Measurements from ENCODE around the gene SLC13A2. TPM values are rescaled to one million over a fixed set of nuclear protein-coding genes. Genes with fewer than 3 reads are reported as not detected.

The SLC13A2 gene
- total and polyA plus RNA-seq, 12 donors = not detected

DNA sequence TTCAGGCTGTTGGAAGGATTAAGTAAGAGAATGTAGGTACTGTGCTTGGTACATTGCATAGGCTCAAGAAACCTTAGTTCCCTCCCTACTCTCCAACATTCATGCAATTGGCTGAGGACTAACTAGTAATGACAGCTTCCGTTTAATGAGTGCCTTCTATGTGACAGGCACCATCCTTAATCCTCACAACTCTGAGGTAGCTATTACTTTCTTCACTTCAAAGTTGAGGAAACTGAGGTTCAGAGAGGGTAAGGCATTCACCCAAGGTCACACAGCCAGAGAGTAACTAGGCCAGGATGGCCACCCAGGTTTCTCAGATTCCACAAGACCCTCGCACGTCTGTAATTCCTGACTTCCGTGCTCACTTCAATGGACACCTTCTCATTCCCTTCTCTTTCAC lies 56.8 kb downstream of the SLC13A2 start:
- Histone ChIP-seq H3K36me3 (no peaks in the 10 kb centered on the region), H3K9me3 (no peaks in the 10 kb centered on the region), H3K27me3 (peaks cover 0 to 12% (median 4%) of the 10 kb centered on the region in 7 donors), H3K4me3 (no peak overlapping the region), H3K4me1 (no peaks in the 10 kb centered on the region), H3K27ac (no peak overlapping the region)
- no peak for TF ChIP-seq CTCF (IDR thresholded peaks at IDR 0.05)
- 76 to 83% methylated on average over 4 of the region's 4 CpGs for WGBS, 2 donors
- intact Hi-C loops (cut with DNase I) = no loop called here
- no peak for ATAC-seq
- DNase-seq = no peak

GRCh38 chr17:28530926-28531325 lies 57.5 kb downstream of the SLC13A2 start:
- peaks cover 0 to 12% (median 4%) of the 10 kb centered on the region in 7 donors for H3K27me3 ChIP-seq
- no peak for TF ChIP-seq CTCF (IDR thresholded peaks at IDR 0.05)

DNA sequence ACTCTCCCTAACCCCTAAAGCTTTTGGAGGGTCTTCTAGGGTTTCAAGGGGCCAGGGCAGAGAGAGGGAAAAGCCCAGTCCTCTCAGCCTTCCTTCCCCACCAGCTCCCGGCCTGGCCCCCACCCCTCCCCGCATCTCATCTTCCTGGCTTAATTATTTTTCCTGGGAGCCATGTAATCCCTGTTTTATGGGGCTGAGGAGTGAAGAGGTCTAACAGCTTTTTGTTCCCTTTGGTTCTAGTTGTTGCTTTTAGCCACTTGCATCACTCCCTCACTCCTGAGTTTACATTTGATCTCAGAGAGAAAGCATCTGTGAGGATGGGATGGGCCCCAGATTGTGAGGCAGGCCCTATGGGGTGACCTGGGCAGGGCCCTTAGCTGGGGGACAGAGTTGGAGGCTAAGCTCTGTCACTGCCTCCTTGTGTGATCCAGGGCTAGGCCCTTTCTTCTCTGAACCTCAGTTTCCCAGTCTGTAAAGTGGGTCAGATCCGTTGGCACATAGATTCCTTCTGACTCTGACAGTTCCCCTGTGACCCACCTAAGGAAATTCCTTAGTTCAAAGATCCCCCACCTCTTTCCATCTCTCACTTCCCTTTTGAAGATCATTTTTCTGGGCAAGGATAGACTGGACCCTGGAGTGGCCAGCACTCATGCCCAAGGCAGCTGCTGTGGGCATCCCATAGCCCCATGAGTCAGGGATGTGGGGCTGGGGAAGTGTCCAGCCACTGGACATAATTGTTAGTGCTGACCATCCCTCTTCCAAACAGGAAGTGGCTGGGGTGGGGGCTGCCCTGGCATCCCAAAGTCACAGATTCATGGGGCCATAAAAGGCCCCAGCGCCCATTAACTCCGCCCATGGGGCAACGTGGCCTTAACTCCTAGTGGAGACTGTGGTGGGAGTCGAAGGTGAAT lies 58.9 kb downstream of the SLC13A2 start:
- Histone ChIP-seq H3K4me1 (no peaks in the 10 kb centered on the region), H3K36me3 (no peaks in the 10 kb centered on the region), H3K9me3 (no peaks in the 10 kb centered on the region), H3K27me3 (peaks cover 0 to 12% (median 4%) of the 10 kb centered on the region in 7 donors), H3K27ac (no peak overlapping the region), H3K4me3 (no peak overlapping the region)
- ATAC-seq (no peak), DNase-seq (no peak)
- no peak for TF ChIP-seq CTCF (IDR thresholded peaks at IDR 0.05)
- WGBS, 2 donors = 75% methylated on average over 7 of the region's 7 CpGs
- intact Hi-C loops (cut with DNase I) = no loop called here

More at GRCh38 chr17:28530926-28531325, 57.5 kb downstream of the SLC13A2 start:
- H3K36me3 ChIP-seq = no peaks in the 10 kb centered on the region
- WGBS, 2 donors = 67 to 77% methylated on average over 7 of the region's 7 CpGs
- no peak overlapping the region for H3K4me3 ChIP-seq
- ATAC-seq (no peak), DNase-seq (no peak)
- intact Hi-C loops (cut with DNase I) = no loop called here
- H3K4me1 ChIP-seq = no peaks in the 10 kb centered on the region
- no peaks in the 10 kb centered on the region for H3K9me3 ChIP-seq
- no peak overlapping the region for H3K27ac ChIP-seq

DNA sequence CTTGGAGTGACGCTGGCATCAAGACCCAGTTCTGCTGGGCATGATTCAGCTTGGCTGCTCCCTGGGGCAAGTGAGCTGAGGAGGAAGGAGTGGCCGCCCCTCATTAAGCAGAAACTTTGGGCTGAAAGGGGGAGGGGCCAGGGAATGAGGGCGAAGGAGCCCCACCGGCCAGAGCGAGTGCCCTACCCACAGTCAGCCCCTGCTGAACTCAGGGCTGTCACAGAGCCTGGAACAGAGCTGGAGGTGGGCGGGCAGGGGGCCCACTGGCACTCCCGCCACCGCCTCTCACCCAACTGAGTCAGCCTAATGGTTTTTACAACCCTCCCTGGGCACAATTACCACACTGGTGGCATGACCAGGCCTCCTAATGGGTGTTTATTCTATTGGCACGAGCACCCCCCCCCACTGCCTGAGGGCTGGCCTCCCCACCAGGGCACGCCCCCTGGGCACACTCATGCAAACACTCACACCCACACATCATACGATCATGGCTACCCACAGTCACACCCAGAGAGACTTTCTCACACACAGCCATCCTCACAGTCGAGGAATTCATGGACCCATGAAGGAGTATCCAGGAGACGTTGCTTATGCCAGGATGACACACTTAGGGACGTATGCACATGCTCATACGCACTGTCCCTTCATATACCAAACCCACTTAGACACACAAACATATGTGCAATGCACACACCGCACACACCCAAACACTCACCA lies 59.8 kb downstream of the SLC13A2 start:
- ATAC-seq (no peak), DNase-seq (no peak)
- no peak overlapping the region for H3K4me3 ChIP-seq
- no peak overlapping the region for H3K27ac ChIP-seq
- no peaks in the 10 kb centered on the region for H3K4me1 ChIP-seq
- 80 to 81% methylated on average over 16 of the region's 16 CpGs for WGBS, 2 donors
- H3K36me3 ChIP-seq = no peaks in the 10 kb centered on the region
- H3K9me3 ChIP-seq = no peaks in the 10 kb centered on the region
- intact Hi-C loops (cut with DNase I) = no loop called here
- no peak for TF ChIP-seq CTCF (IDR thresholded peaks at IDR 0.05)
- H3K27me3 ChIP-seq = peaks cover 0 to 12% (median 4%) of the 10 kb centered on the region in 7 donors
